Breast epithelium (tissue), 4 donors: ENCODE measurements around the gene NCOA4. TPM values are rescaled to one million over a fixed set of nuclear protein-coding genes. Genes with fewer than 3 reads are reported as not detected.

ENCODE experiments used
- DNase-seq, 2 donors: peaks; one replicate each; pipeline ENCODE4 v3.0.0-alpha.2; 2019; ENCODE audit warnings: low spot score in 2 of 2
- H3K27ac ChIP-seq, 2 donors: fragments of 200-600 bp; sonication (generic) in 1 of 2; one replicate each; pipeline ENCODE4 v1.5.1; 2016 to 2019; ENCODE audit warnings: mild to moderate bottlenecking in 1 of 2
- H3K27me3 ChIP-seq, 2 donors: fragments of 200-600 bp; sonication (generic) in 1 of 2; one replicate each; pipeline versions ENCODE4 v1.5.1 to v1.6.0; 2017 to 2019; ENCODE audit warnings: control low read depth in 1 of 2, mild to moderate bottlenecking in 1 of 2
- H3K36me3 ChIP-seq: fragments of 200-600 bp; one replicate; pipeline ENCODE4 v1.5.1; 2019
- H3K4me1 ChIP-seq, 2 donors: fragments of 200-600 bp; sonication (generic); one replicate each; pipeline ENCODE4 v1.5.1; 2016 to 2019; ENCODE audit warnings: control low read depth in 1 of 2
- H3K4me3 ChIP-seq, 3 donors: fragments of 200-600 bp; sonication (generic); 1 replicate in 2 of 3; 2 replicates in 1 of 3; pipeline ENCODE4 v1.5.1; 2016 to 2019; ENCODE audit warnings: mild to moderate bottlenecking in 3 of 3, moderate library complexity in 2 of 3
- H3K9me3 ChIP-seq, 2 donors: fragments of 200-600 bp; sonication (generic) in 1 of 2; one replicate each; pipeline ENCODE4 v1.5.1; 2016 to 2019; ENCODE audit warnings: control low read depth in 1 of 2
- CTCF ChIP-seq, 3 donors: fragments of 450-650 bp; IDR thresholded peaks; one replicate each; pipeline ENCODE4 v1.5.1; 2016 to 2017; ENCODE audit warnings: antibody characterized with exemption in 3 of 3, mild to moderate bottlenecking in 3 of 3, moderate library complexity in 3 of 3
- POLR2A ChIP-seq: fragments of 450-650 bp; IDR thresholded peaks from one replicate; pipeline ENCODE4 v1.6.1; 2016; ENCODE audit warnings: antibody characterized with exemption, mild to moderate bottlenecking, moderate library complexity
- POLR2AphosphoS5 ChIP-seq, 3 donors: sonication (generic); formaldehyde crosslinking; IDR thresholded peaks; one replicate each; pipeline ENCODE4 v1.6.1; 2017; ENCODE audit warnings: antibody characterized with exemption in 3 of 3
- intact Hi-C: fragments of 100-400 bp; cut with DNase I; formaldehyde crosslinking; loops from one replicate; pipeline ENCODE4 v1.15.1; 2023; ENCODE audit warnings: low total_unique reads
- total RNA-seq, 3 donors: library from RNA; depleted of rRNA; stranded (reverse); fragments of >200 nt; gene quantifications; one replicate each; pipeline ENCODE4 v1.1.0, GENCODE V29; 2016

Gene NCOA4
- total RNA-seq, 3 donors from 2014 or later, result 121 to 200 (median 189) TPM

- Histone ChIP-seq H3K27me3 (no peaks in the 10 kb centered on the region), H3K4me3 (no peak overlapping the region), H3K36me3 (no peaks in the 10 kb centered on the region), H3K27ac (no peak overlapping the region), H3K4me1 (peaks cover 7 to 12% of the 10 kb centered on the region in 2 donors), H3K9me3 (no peaks in the 10 kb centered on the region)
- no peak for DNase-seq
- TF ChIP-seq POLR2AphosphoS5 (IDR thresholded peaks at IDR 0.05) (no peak), CTCF (IDR thresholded peaks at IDR 0.05) (no peak), POLR2A (no peak)
- intact Hi-C loops, result no loop called here
Measured at GRCh38 chr10:46019177-46019528, 11.3 kb downstream of the NCOA4 start.

- Histone ChIP-seq H3K4me1 (peaks cover 7 to 12% of the 10 kb centered on the region in 2 donors), H3K27ac (no peak overlapping the region), H3K27me3 (no peaks in the 10 kb centered on the region), H3K9me3 (no peaks in the 10 kb centered on the region), H3K4me3 (no peak overlapping the region), H3K36me3 (no peaks in the 10 kb centered on the region)
- TF ChIP-seq CTCF (IDR thresholded peaks at IDR 0.05) (no peak), POLR2AphosphoS5 (IDR thresholded peaks at IDR 0.05) (no peak), POLR2A (no peak)
- intact Hi-C loops, result no loop called here
- no peak for DNase-seq
Measured at GRCh38 chr10:46018453-46019176, 11.8 kb downstream of the NCOA4 start.

GRCh38 chr10:46017733-46018132 is 12.7 kb downstream of the NCOA4 start:
- Histone ChIP-seq H3K36me3 (no peaks in the 10 kb centered on the region), H3K9me3 (no peaks in the 10 kb centered on the region), H3K4me1 (peaks cover 7 to 12% of the 10 kb centered on the region in 2 donors), H3K27ac (no peak overlapping the region), H3K27me3 (no peaks in the 10 kb centered on the region), H3K4me3 (no peak overlapping the region)
- DNase-seq, result no peak
- intact Hi-C loops, result no loop called here
- TF ChIP-seq CTCF (IDR thresholded peaks at IDR 0.05), result no peak
- TF ChIP-seq POLR2AphosphoS5 (IDR thresholded peaks at IDR 0.05), result no peak
- no peak for TF ChIP-seq POLR2A

GRCh38 chr10:46016811-46017210 is 13.6 kb downstream of the NCOA4 start:
- peaks cover 7 to 12% of the 10 kb centered on the region in 2 donors for H3K4me1 ChIP-seq
- DNase-seq, result no peak
- H3K36me3 ChIP-seq, result no peaks in the 10 kb centered on the region
- H3K9me3 ChIP-seq, result no peaks in the 10 kb centered on the region
- no peaks in the 10 kb centered on the region for H3K27me3 ChIP-seq
- intact Hi-C loops, result no loop called here
- TF ChIP-seq CTCF (IDR thresholded peaks at IDR 0.05) (no peak), POLR2AphosphoS5 (IDR thresholded peaks at IDR 0.05) (no peak), POLR2A (no peak)
- no peak overlapping the region for H3K27ac ChIP-seq
- H3K4me3 ChIP-seq, result no peak overlapping the region

GRCh38 chr10:46016190-46016589 is 14.2 kb downstream of the NCOA4 start:
- intact Hi-C loops, result no loop called here
- Histone ChIP-seq H3K9me3 (no peaks in the 10 kb centered on the region), H3K4me1 (peaks cover 7 to 12% of the 10 kb centered on the region in 2 donors), H3K27ac (no peak overlapping the region), H3K4me3 (no peak overlapping the region), H3K36me3 (no peaks in the 10 kb centered on the region), H3K27me3 (no peaks in the 10 kb centered on the region)
- TF ChIP-seq POLR2A (no peak), CTCF (IDR thresholded peaks at IDR 0.05) (no peak), POLR2AphosphoS5 (IDR thresholded peaks at IDR 0.05) (no peak)
- DNase-seq, result no peak
